Endothelial cell of umbilical vein (primary cell): ENCODE data around the gene RXFP3. TPM values are rescaled to one million over a fixed set of nuclear protein-coding genes. Genes with fewer than 3 reads are reported as not detected.

Experiments used
- BruUV-seq: library from RNA; stranded (reverse); fragments of 400-500 nt; replicated peaks from 2 replicates; lab custom pipeline; 2021; lab: Mats Ljungman, UMichigan
- CTCF ChIA-PET: fragments of 300-600, 350-600 bp; sonication (Branson Sonifier 250); formaldehyde crosslinking; loops from one replicate; lab custom pipeline; 2021; ENCODE audit warnings: antibody characterized with exemption, inconsistent platforms; lab: Charles Lee
- POLR2A ChIA-PET: fragments of 300-600, 350-600 bp; sonication (Branson Sonifier 250); formaldehyde crosslinking; loops from one replicate; lab custom pipeline; 2021; ENCODE audit warnings: antibody characterized with exemption, inconsistent platforms; lab: Charles Lee
- DNase-seq: peaks from one replicate; pipeline ENCODE4 v3.0.0-alpha.2; 2011; ENCODE audit warnings: low read depth, low spot score
- FAIRE-seq: peaks from 2 replicates; lab custom pipeline; 2011; peaks lifted over from hg19 to GRCh38; lab: Jason Lieb, UNC
- H2AFZ ChIP-seq: 2 replicates; pipeline ENCODE4 v1.6.0; 2012; ENCODE audit warnings: low read depth, low read length, control low read depth, inconsistent platforms
- H3K27ac ChIP-seq: 2 replicates; pipeline ENCODE4 v1.5.1; 2011; ENCODE audit warnings: low read depth, mild to moderate bottlenecking, control low read depth, low read length, moderate library complexity; ENCODE audit not compliant: insufficient read depth
- H3K27me3 ChIP-seq, 2 experiments: 2 replicates each; pipeline versions ENCODE4 v1.6.0 to v1.6.1; 2011; ENCODE audit warnings: low read length in 2 of 2, mixed read lengths in 1 of 2; ENCODE audit not compliant: control insufficient read depth in 2 of 2, insufficient read depth in 2 of 2
- H3K36me3 ChIP-seq, 2 experiments: 2 replicates in 1 of 2; 3 replicates in 1 of 2; pipeline ENCODE4 v1.5.1; 2011; ENCODE audit warnings: low read length in 2 of 2, mild to moderate bottlenecking in 1 of 2, moderate library complexity in 1 of 2; ENCODE audit not compliant: control insufficient read depth in 2 of 2, insufficient read depth in 2 of 2; ENCODE audit errors: extremely low read depth in 1 of 2
- H3K4me1 ChIP-seq: 3 replicates; pipeline ENCODE4 v1.5.1; 2011; ENCODE audit warnings: mild to moderate bottlenecking, low read length; ENCODE audit not compliant: control insufficient read depth, insufficient read depth; ENCODE audit errors: extremely low read depth
- H3K4me2 ChIP-seq: 2 replicates; pipeline ENCODE4 v1.6.1; 2011; ENCODE audit warnings: low read length, control low read depth, mixed read lengths; ENCODE audit not compliant: insufficient read depth
- H3K4me3 ChIP-seq, 3 experiments: fragments of 200-600 bp in 1 of 3; sonication (generic), shearing (Covaris generic) in 1 of 3; replicated peaks in 1 of 3; 2 replicates each; pipeline ENCODE4 v1.5.1; 2011 to 2016; ENCODE audit warnings: control low read depth in 3 of 3, low read length in 3 of 3, mild to moderate bottlenecking in 2 of 3, inconsistent platforms in 1 of 3, low read depth in 1 of 3, moderate library complexity in 1 of 3; ENCODE audit not compliant: insufficient read depth in 1 of 3
- H3K79me2 ChIP-seq: 2 replicates; pipeline ENCODE4 v1.6.0; 2012; ENCODE audit warnings: low read length, inconsistent platforms; ENCODE audit not compliant: control insufficient read depth, insufficient read depth
- H3K9ac ChIP-seq: replicated peaks from 2 replicates; pipeline ENCODE3; 2011; ENCODE audit warnings: low read length, control low read depth; ENCODE audit not compliant: insufficient read depth; ENCODE audit errors: extremely low read depth
- H3K9me1 ChIP-seq: replicated peaks from 3 replicates; pipeline ENCODE4 v1.6.0; 2011; ENCODE audit warnings: mild to moderate bottlenecking, low read length; ENCODE audit not compliant: control insufficient read depth, insufficient read depth; ENCODE audit errors: extremely low read depth
- H3K9me3 ChIP-seq: replicated peaks from 2 replicates; pipeline ENCODE4 v1.5.1; 2012; ENCODE audit warnings: low read length, inconsistent platforms; ENCODE audit not compliant: control insufficient read depth, insufficient read depth
- H4K20me1 ChIP-seq: replicated peaks from 2 replicates; pipeline ENCODE3; 2011; ENCODE audit warnings: mild to moderate bottlenecking, low read length; ENCODE audit not compliant: control insufficient read depth, insufficient read depth; ENCODE audit errors: extremely low read depth
- CTCF ChIP-seq, 2 donors: IDR thresholded peaks; 1 replicate in 1 of 2; 2 replicates in 1 of 2; pipeline ENCODE4 v1.5.1; 2011; ENCODE audit warnings: low read length in 2 of 2, mild to moderate bottlenecking in 2 of 2, moderate library complexity in 2 of 2, control low read depth in 1 of 2, inconsistent platforms in 1 of 2, low read depth in 1 of 2; ENCODE audit not compliant: insufficient read depth in 1 of 2; ENCODE audit errors: extremely low read depth in 1 of 2
- EZH2 ChIP-seq: IDR thresholded peaks from 2 replicates; pipeline ENCODE4 v1.6.1; 2012; ENCODE audit warnings: borderline replicate concordance, low read depth, mild to moderate bottlenecking, moderate library complexity, low read length, inconsistent platforms; ENCODE audit not compliant: severe bottlenecking
- FOS ChIP-seq: IDR thresholded peaks from 2 replicates; pipeline ENCODE4 v1.6.1; 2011; ENCODE audit warnings: mild to moderate bottlenecking, low read length, moderate library complexity, borderline replicate concordance; ENCODE audit not compliant: insufficient read depth
- GATA2 ChIP-seq: IDR thresholded peaks from 2 replicates; pipeline ENCODE4 v1.7.0; 2011; ENCODE audit warnings: low read depth, mild to moderate bottlenecking, moderate library complexity, mixed read lengths, low read length; ENCODE audit not compliant: insufficient read length, insufficient read depth
- JUN ChIP-seq: IDR thresholded peaks from 2 replicates; pipeline ENCODE4 v1.6.1; 2011; ENCODE audit warnings: borderline replicate concordance, low read depth; ENCODE audit not compliant: insufficient read length, insufficient read depth
- MAX ChIP-seq: IDR thresholded peaks from 2 replicates; pipeline ENCODE4 v1.6.1; 2011; ENCODE audit not compliant: insufficient read depth, insufficient read length
- MYC ChIP-seq: IDR thresholded peaks from one replicate; pipeline ENCODE4 v1.6.1; 2011; ENCODE audit warnings: mild to moderate bottlenecking, low read depth, low read length
- POLR2A ChIP-seq: IDR thresholded peaks from 2 replicates; pipeline ENCODE4 v1.6.1; 2012; ENCODE audit warnings: low read depth, mild to moderate bottlenecking, control low read depth, low read length
- POLR2AphosphoS5 ChIP-seq: IDR thresholded peaks from 2 replicates; pipeline ENCODE4 v1.6.1; 2012; ENCODE audit warnings: low read depth, mild to moderate bottlenecking, control low read depth, low read length, moderate library complexity; ENCODE audit not compliant: insufficient read depth
- dilution Hi-C: fragments of 300-500 bp; cut with MboI; formaldehyde crosslinking; loops from one replicate; pipeline ENCODE4 v1.15.0; 2019; ENCODE audit warnings: low sequenced_read_pairs; ENCODE audit not compliant: extremely low pct_ligation_motif_present
- intact Hi-C: fragments of 100-400 bp; cut with micrococcal nuclease; formaldehyde crosslinking; loops from one replicate; pipeline ENCODE4 v1.10.0; 2022
- polyA plus RNA-seq, 4 experiments: library from polyadenylated mRNA; depleted of rRNA in 3 of 4; stranded (reverse) in 3 of 4; unstranded in 1 of 4; fragments of >200 nt; gene quantifications; 2 replicates each; pipeline versions ENCODE4 v1.2.1 to v1.2.3, GENCODE V29; 2011 to 2012; ENCODE audit warnings: missing spikeins in 1 of 4
- total RNA-seq: library from RNA; stranded (reverse); gene quantifications from 2 replicates; pipeline ENCODE4 v1.2.3, GENCODE V29; 2021

RXFP3 gene
- total and polyA plus RNA-seq, 2 donors (not counting 3 experiments of a cell fraction or from before 2014, with no cell fraction given) = not detected

- H3K79me2 ChIP-seq = no peaks in the 10 kb centered on the region
- no peak overlapping the region for H3K4me3 ChIP-seq
- no peaks in the 10 kb centered on the region for H3K9me1 ChIP-seq
- ChIA-PET POLR2A (no interaction called here), CTCF (interaction anchor here (1.3 kb wide), 1 partner anchor 537 kb away, joined by 3 read pairs; no protein-coding TSS in a partner anchor)
- no peaks in the 10 kb centered on the region for H3K9me3 ChIP-seq
- H3K27ac ChIP-seq = no peak overlapping the region
- DNase-seq = no peak
- peaks cover 5 to 11% of the 10 kb centered on the region in 2 experiments for H3K27me3 ChIP-seq
- no peaks in the 10 kb centered on the region for H4K20me1 ChIP-seq
- intact Hi-C loops (no loop called here), dilution Hi-C loops (no loop called here)
- FAIRE-seq = no peak
- H2AFZ ChIP-seq = no peak overlapping the region
- H3K4me2 ChIP-seq = no peak overlapping the region
- H3K9ac ChIP-seq = no peak overlapping the region
- H3K4me1 ChIP-seq = no peaks in the 10 kb centered on the region
- no peaks in the 10 kb centered on the region for H3K36me3 ChIP-seq
- BruUV-seq = no TSS peak
- TF ChIP-seq MAX = no peak
- no peak for TF ChIP-seq POLR2AphosphoS5
- TF ChIP-seq CTCF (IDR thresholded peaks at IDR 0.05; ENCODE audit: extremely low read depth in 1 of 2, insufficient read depth in 1 of 2, low read depth in 1 of 2, low read length in 2 of 2) = no peak
- no peak for TF ChIP-seq JUN
- TF ChIP-seq POLR2A = no peak
- TF ChIP-seq MYC = no peak
- no peak for TF ChIP-seq GATA2
- TF ChIP-seq FOS = no peak
- no peak for TF ChIP-seq EZH2
Observed at GRCh38 chr5:33973271-33973670, 37.1 kb downstream of the RXFP3 start.
